ENCODE measurements around the gene COQ10B. TPM values are rescaled to one million over a fixed set of nuclear protein-coding genes. Genes with fewer than 3 reads are reported as not detected.
A peak's percentile ranks its signal among the peaks of the same experiment; 100 is the strongest.
"Not testable (repeated sequence)": the region's sequence is repeated elsewhere in the genome, so short reads cannot be mapped to it uniquely, and the experiment has no call there.

The COQ10B gene
- polyA plus RNA-seq, 2 donors: 10.6 to 12.0 TPM

DNA sequence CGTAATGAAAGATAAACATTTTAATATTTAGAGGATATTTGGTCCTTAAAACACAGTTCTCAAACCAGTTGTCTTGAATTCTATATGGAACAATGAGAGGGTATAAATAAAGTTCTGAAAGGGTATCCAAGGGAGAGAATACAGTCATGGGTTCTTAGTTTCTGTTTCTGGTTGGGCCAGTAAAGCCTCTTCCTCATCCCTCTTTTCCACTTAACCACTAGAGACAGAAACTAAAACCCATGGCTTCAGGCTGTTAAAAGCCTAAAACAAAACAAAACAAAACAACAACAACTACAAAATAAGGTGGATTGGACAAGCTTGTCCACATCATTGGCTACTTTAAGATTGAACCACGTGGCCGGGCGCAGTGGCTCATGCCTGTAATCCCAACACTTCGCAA is 18.8 kb downstream of the COQ10B start:
- Histone ChIP-seq H3K4me3 (ENCODE audit: low read depth in 1 of 2, low read length in 2 of 2) (no peak overlapping the region), H3K9me3 (ENCODE audit: control insufficient read depth in 2 of 2, insufficient read depth in 1 of 2, low read depth in 1 of 2, low read length in 1 of 2) (no peaks in the 10 kb centered on the region), H3K27me3 (ENCODE audit: control insufficient read depth in 1 of 2, insufficient read depth in 2 of 2, low read length in 2 of 2) (no peaks in the 10 kb centered on the region), H3K36me3 (ENCODE audit: control insufficient read depth in 2 of 2, insufficient read depth in 2 of 2, low read length in 1 of 2) (peaks cover 0 to 11% of the 10 kb centered on the region in 2 donors), H3K27ac (ENCODE audit: low read depth in 2 of 2, low read length in 1 of 2) (no peak overlapping the region), H3K4me1 (ENCODE audit: control insufficient read depth in 2 of 2, insufficient read depth in 2 of 2, low read length in 1 of 2) (no peaks in the 10 kb centered on the region)
- 97 to 99% methylated on average over 5 of the region's 5 CpGs for WGBS, 2 donors

- Histone ChIP-seq H3K9me3 (ENCODE audit: control insufficient read depth in 2 of 2, insufficient read depth in 1 of 2, low read depth in 1 of 2, low read length in 1 of 2) (no peaks in the 10 kb centered on the region), H3K36me3 (ENCODE audit: control insufficient read depth in 2 of 2, insufficient read depth in 2 of 2, low read length in 1 of 2) (peaks cover 5 to 15% of the 10 kb centered on the region in 2 donors), H3K27ac (ENCODE audit: low read depth in 2 of 2, low read length in 1 of 2) (no peak overlapping the region), H3K27me3 (ENCODE audit: control insufficient read depth in 1 of 2, insufficient read depth in 2 of 2, low read length in 2 of 2) (no peaks in the 10 kb centered on the region), H3K4me1 (ENCODE audit: control insufficient read depth in 2 of 2, insufficient read depth in 2 of 2, low read length in 1 of 2) (no peaks in the 10 kb centered on the region), H3K4me3 (ENCODE audit: low read depth in 1 of 2, low read length in 2 of 2) (no peak overlapping the region)
- WGBS, 2 donors: 97 to 98% methylated on average over 3 of the region's 3 CpGs
These were observed 24.4 kb downstream of the COQ10B start for GRCh38 chr2:197477797-197478196.

DNA sequence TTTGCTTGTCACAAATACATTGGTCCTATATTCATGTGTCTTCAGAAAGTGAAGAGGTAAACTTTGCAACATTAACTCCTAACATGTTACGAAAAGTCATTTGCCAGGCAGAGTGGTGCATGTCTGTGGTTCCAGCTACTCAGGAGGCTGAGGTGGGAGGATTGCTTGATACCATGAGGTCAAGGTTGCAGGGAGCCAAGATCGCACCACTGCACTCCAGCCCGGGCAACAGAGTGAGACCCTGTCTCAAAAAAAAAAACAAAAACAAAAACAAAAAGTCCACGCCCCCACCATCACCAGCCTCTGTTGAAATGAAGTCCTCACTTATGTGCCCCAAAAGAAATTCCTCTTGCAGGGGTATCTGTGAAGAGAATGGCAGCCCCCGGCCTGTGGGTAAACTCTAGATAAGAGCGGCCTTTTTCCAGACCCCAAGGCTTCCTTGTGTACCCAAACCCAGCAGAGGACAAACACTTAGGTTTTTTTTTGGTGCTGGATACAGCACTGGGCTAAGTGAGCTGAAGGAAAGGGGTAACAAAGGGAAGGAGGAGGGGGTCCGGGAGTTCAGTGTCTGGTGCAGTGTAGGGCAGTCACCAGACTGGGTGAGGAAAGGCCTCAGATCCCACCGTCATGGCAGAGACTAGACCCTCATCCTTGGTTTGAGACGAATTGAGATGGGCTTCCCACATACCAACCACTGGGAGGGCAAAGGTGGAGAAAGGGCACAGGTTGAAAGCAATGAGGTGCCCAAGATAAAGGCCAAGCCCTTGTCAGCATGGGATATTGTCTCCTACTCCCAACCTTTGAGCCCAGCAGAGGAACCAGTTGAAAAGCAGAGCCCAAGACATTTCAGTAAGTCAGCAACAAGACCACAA is 27.0 kb downstream of the COQ10B start:
- Histone ChIP-seq H3K27ac (ENCODE audit: low read depth in 2 of 2, low read length in 1 of 2) (peak overlapping the region in 1 of 2 donors; percentile 1), H3K4me3 (ENCODE audit: low read depth in 1 of 2, low read length in 2 of 2) (no peak overlapping the region), H3K9me3 (ENCODE audit: control insufficient read depth in 2 of 2, insufficient read depth in 1 of 2, low read depth in 1 of 2, low read length in 1 of 2) (peaks cover 4 to 5% of the 10 kb centered on the region in 2 donors), H3K27me3 (ENCODE audit: control insufficient read depth in 1 of 2, insufficient read depth in 2 of 2, low read length in 2 of 2) (no peaks in the 10 kb centered on the region), H3K36me3 (ENCODE audit: control insufficient read depth in 2 of 2, insufficient read depth in 2 of 2, low read length in 1 of 2) (peaks cover 5 to 13% of the 10 kb centered on the region in 2 donors), H3K4me1 (ENCODE audit: control insufficient read depth in 2 of 2, insufficient read depth in 2 of 2, low read length in 1 of 2) (no peaks in the 10 kb centered on the region)
- WGBS, 2 donors: 89 to 93% methylated on average over 9 of the region's 9 CpGs

DNA sequence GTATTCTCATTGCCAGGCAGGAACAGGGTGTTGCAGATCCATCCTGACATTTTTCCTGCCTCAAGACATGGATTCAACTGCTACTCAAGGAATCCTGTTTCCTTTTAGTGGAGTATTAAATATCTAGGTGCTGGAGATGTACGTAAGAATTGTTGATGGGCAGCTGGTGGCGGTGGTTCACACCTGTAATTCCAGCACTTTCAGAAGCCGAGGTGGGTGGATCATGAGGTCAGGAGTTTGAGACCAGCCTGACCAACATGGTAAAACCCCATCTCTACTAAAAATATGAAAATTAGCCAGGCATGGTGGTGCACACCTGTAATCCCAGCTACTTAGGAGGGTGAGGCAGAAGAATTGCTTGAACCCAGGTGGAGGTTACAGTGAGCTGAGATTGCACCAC is 30.9 kb downstream of the COQ10B start:
- not testable (repeated sequence) for H3K4me3 ChIP-seq (ENCODE audit: low read depth in 1 of 2, low read length in 2 of 2); H3K27me3 ChIP-seq (ENCODE audit: control insufficient read depth in 1 of 2, insufficient read depth in 2 of 2, low read length in 2 of 2); H3K4me1 ChIP-seq (ENCODE audit: control insufficient read depth in 2 of 2, insufficient read depth in 2 of 2, low read length in 1 of 2); H3K9me3 ChIP-seq (ENCODE audit: control insufficient read depth in 2 of 2, insufficient read depth in 1 of 2, low read depth in 1 of 2, low read length in 1 of 2); H3K27ac ChIP-seq (ENCODE audit: low read depth in 2 of 2, low read length in 1 of 2)
- 92 to 98% methylated on average over 3 of the region's 3 CpGs for WGBS, 2 donors
- peaks cover 5 to 10% of the 10 kb centered on the region in 2 donors for H3K36me3 ChIP-seq (ENCODE audit: control insufficient read depth in 2 of 2, insufficient read depth in 2 of 2, low read length in 1 of 2)

DNA sequence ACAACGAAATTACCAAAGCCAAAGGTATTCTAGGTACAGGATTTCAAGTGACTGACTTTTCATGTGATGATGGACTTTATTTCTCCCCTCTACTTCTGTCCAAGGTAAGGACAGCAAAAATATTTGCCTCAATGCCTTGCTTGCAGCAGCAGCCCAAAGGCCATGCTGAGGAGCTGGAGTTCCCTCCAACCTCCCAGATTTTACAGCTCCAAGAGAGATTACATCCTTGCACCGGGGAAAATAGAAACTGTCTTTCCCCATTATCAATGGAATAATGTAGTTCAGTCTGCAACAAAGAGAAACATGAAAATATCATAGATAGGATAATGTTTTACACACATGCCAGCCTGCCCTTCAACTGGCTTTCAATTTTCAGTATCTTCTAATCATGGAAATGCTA is 32.8 kb downstream of the COQ10B start:
- H3K27ac ChIP-seq (ENCODE audit: low read depth in 2 of 2, low read length in 1 of 2): no peak overlapping the region
- H3K9me3 ChIP-seq (ENCODE audit: control insufficient read depth in 2 of 2, insufficient read depth in 1 of 2, low read depth in 1 of 2, low read length in 1 of 2): peaks cover 4 to 5% of the 10 kb centered on the region in 2 donors
- peaks cover 5 to 15% of the 10 kb centered on the region in 2 donors for H3K36me3 ChIP-seq (ENCODE audit: control insufficient read depth in 2 of 2, insufficient read depth in 2 of 2, low read length in 1 of 2)
- 90 to 95% methylated on average over 2 of the region's 2 CpGs for WGBS, 2 donors
- no peaks in the 10 kb centered on the region for H3K27me3 ChIP-seq (ENCODE audit: control insufficient read depth in 1 of 2, insufficient read depth in 2 of 2, low read length in 2 of 2)
- no peak overlapping the region for H3K4me3 ChIP-seq (ENCODE audit: low read depth in 1 of 2, low read length in 2 of 2)
- no peaks in the 10 kb centered on the region for H3K4me1 ChIP-seq (ENCODE audit: control insufficient read depth in 2 of 2, insufficient read depth in 2 of 2, low read length in 1 of 2)

DNA sequence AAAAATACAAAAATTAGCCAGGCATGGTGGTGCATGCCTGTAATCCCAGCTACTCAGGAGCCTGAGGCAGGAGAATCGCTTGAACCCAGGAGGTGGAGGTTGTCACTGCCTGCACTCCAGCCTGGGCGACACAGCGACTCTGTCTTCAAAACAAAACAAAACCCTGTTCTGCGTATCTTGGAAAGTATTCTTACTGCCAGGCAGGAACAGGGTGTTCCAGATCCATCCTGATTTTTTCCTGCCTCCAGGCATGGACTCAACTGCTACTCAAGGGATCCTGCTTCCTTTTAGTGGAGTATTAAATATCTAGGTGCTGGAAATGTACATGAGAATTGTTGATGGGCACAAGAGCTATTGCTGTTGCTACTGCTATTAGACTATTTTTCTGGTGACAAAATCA is 34.0 kb downstream of the COQ10B start:
- WGBS, 2 donors: 85 to 94% methylated on average over 4 of the region's 4 CpGs
- Histone ChIP-seq H3K27me3 (ENCODE audit: control insufficient read depth in 1 of 2, insufficient read depth in 2 of 2, low read length in 2 of 2) (no peaks in the 10 kb centered on the region), H3K36me3 (ENCODE audit: control insufficient read depth in 2 of 2, insufficient read depth in 2 of 2, low read length in 1 of 2) (peaks cover 9 to 22% of the 10 kb centered on the region in 2 donors), H3K27ac (ENCODE audit: low read depth in 2 of 2, low read length in 1 of 2) (no peak overlapping the region), H3K9me3 (ENCODE audit: control insufficient read depth in 2 of 2, insufficient read depth in 1 of 2, low read depth in 1 of 2, low read length in 1 of 2) (peaks cover 4 to 5% of the 10 kb centered on the region in 2 donors), H3K4me3 (ENCODE audit: low read depth in 1 of 2, low read length in 2 of 2) (no peak overlapping the region), H3K4me1 (ENCODE audit: control insufficient read depth in 2 of 2, insufficient read depth in 2 of 2, low read length in 1 of 2) (no peaks in the 10 kb centered on the region)

DNA sequence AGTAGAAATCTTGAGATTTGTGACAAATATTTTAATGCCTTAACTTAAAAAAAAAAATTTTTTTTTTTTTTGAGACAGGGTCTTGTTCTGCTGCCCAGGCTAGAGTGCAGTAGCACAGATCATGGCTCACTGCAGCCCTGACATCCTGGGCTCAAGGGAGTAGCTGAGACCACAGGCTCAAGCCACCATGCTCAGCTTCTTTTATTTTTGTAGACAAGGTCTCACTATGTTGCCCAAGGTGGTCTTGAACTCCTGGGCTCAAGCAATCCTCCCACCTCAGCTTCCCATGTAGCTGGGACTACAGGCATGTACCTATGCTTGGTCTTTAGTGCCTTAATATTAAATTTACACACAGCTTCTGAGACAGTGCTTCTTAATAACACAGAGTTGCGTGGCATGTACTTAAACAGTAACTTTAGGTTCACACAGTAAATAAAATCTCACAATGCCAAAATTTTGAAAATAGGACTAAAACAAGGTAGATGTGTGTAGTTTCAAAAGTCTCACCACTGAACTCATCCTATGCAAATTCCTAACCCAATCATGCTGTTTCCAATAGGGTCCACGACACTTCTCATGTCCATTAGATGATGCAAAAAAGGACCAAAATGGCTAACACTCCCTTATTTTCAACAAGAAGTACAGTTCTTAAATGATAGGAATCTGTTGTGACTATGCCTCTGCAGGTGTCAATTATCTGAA is 42.2 kb downstream of the COQ10B start:
- Histone ChIP-seq H3K9me3 (ENCODE audit: control insufficient read depth in 2 of 2, insufficient read depth in 1 of 2, low read depth in 1 of 2, low read length in 1 of 2) (no peaks in the 10 kb centered on the region), H3K4me1 (ENCODE audit: control insufficient read depth in 2 of 2, insufficient read depth in 2 of 2, low read length in 1 of 2) (no peaks in the 10 kb centered on the region), H3K4me3 (ENCODE audit: low read depth in 1 of 2, low read length in 2 of 2) (no peak overlapping the region), H3K36me3 (ENCODE audit: control insufficient read depth in 2 of 2, insufficient read depth in 2 of 2, low read length in 1 of 2) (peaks cover 9% of the 10 kb centered on the region in 2 donors), H3K27ac (ENCODE audit: low read depth in 2 of 2, low read length in 1 of 2) (no peak overlapping the region), H3K27me3 (ENCODE audit: control insufficient read depth in 1 of 2, insufficient read depth in 2 of 2, low read length in 2 of 2) (no peaks in the 10 kb centered on the region)
- WGBS, 2 donors: 86 to 92% methylated on average over 2 of the region's 2 CpGs

GRCh38 chr2:197496695-197497094 is 43.3 kb downstream of the COQ10B start:
- no peak overlapping the region for H3K27ac ChIP-seq (ENCODE audit: low read depth in 2 of 2, low read length in 1 of 2)
- H3K27me3 ChIP-seq (ENCODE audit: control insufficient read depth in 1 of 2, insufficient read depth in 2 of 2, low read length in 2 of 2): no peaks in the 10 kb centered on the region
- no peaks in the 10 kb centered on the region for H3K4me1 ChIP-seq (ENCODE audit: control insufficient read depth in 2 of 2, insufficient read depth in 2 of 2, low read length in 1 of 2)
- H3K4me3 ChIP-seq (ENCODE audit: low read depth in 1 of 2, low read length in 2 of 2): no peak overlapping the region
- H3K9me3 ChIP-seq (ENCODE audit: control insufficient read depth in 2 of 2, insufficient read depth in 1 of 2, low read depth in 1 of 2, low read length in 1 of 2): no peaks in the 10 kb centered on the region
- H3K36me3 ChIP-seq (ENCODE audit: control insufficient read depth in 2 of 2, insufficient read depth in 2 of 2, low read length in 1 of 2): peaks cover 8 to 9% of the 10 kb centered on the region in 2 donors

DNA sequence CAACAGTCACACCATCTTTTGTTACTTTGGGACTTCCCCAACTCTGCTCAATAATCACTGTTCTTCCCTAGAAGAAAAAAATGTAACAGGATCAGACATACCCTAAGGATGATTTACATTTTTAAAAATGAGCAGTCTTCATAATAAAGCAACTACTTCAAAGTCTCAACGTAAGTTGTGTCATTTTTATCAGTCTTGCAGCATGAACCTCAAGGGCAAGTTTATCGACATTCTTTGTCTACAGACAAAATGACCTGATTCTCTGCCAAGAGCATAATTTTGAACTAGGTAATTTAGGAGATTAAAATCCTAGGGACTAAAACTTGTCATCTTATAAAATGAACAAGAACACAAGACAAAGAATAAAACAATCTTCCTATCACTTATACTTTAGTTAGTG is 44.0 kb downstream of the COQ10B start:
- H3K9me3 ChIP-seq (ENCODE audit: control insufficient read depth in 2 of 2, insufficient read depth in 1 of 2, low read depth in 1 of 2, low read length in 1 of 2): no peaks in the 10 kb centered on the region
- 21% methylated on average over 2 of the region's 2 CpGs for WGBS, 2 donors
- no peaks in the 10 kb centered on the region for H3K4me1 ChIP-seq (ENCODE audit: control insufficient read depth in 2 of 2, insufficient read depth in 2 of 2, low read length in 1 of 2)
- H3K4me3 ChIP-seq (ENCODE audit: low read depth in 1 of 2, low read length in 2 of 2): no peak overlapping the region
- H3K27me3 ChIP-seq (ENCODE audit: control insufficient read depth in 1 of 2, insufficient read depth in 2 of 2, low read length in 2 of 2): no peaks in the 10 kb centered on the region
- no peak overlapping the region for H3K27ac ChIP-seq (ENCODE audit: low read depth in 2 of 2, low read length in 1 of 2)
- H3K36me3 ChIP-seq (ENCODE audit: control insufficient read depth in 2 of 2, insufficient read depth in 2 of 2, low read length in 1 of 2): peaks cover 3 to 4% of the 10 kb centered on the region in 2 donors

Measured in esophagus (tissue), 2 donors.